HG02870 (cell line): ENCODE results near the gene OMA1.

Experiments used
- ATAC-seq: cut with Tn5 transposase; IDR thresholded peaks from one replicate; pipeline ENCODE4 v1.9.1; 2021; ENCODE audit warnings: mild to moderate bottlenecking, moderate library complexity; ENCODE audit not compliant: unreplicated experiment

OMA1 gene

GRCh38 chr1:58432851-58433668 lies 113.5 kb downstream of the OMA1 start:
- ATAC-seq, result no peak

DNA sequence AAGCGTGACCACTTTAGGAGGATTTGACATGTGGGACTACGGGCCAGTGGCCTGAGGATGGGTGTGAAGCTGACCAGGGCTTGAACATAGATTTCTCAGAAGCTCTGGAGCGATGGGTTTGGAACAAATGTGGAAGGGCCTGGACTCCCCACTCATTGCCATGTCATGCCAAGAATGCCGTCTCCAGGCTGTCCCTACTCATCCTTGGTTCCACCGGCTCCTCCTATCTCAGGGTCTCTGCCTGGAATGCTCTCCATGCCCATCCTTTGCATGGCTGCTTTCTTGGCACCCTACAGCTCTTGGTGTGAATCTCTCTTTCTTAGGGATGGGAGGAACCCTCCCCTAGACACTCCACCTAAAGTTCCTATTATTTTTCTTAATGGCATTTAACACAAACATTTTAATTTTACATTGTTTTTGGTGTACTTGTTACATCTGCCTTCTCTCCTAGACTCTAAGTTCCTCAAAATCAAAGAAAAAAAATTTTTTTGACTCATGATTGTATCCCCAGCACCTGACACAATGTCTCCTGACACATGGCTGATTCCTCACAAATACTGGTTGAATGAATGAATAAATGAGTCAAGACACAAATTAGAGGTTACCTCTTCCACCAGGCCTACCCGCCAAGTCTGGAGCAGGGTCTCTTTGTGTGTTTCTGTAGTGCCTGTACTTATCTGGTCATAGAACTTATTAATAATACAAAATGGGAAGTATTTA lies 114.5 kb downstream of the OMA1 start:
- no peak for ATAC-seq
